Measurements from ENCODE around the gene TMEM178A.

TMEM178A gene

GRCh38 chr2:39682066-39682692, 16.5 kb downstream of the TMEM178A start:
- no peak for DNase-seq

- DNase-seq, result no peak
Observed at GRCh38 chr2:39683022-39683699, 17.4 kb downstream of the TMEM178A start.

- DNase-seq, result no peak
Observed at GRCh38 chr2:39684464-39684863, 18.7 kb downstream of the TMEM178A start.

- no peak for DNase-seq
Observed at GRCh38 chr2:39685126-39685525, 19.4 kb downstream of the TMEM178A start.

- DNase-seq, result no peak
Observed at GRCh38 chr2:39686456-39686855, 20.7 kb downstream of the TMEM178A start.

- DNase-seq, result peak; percentile 30
Observed at GRCh38 chr2:39688181-39688580, 22.5 kb downstream of the TMEM178A start.

- no peak for DNase-seq
Observed at GRCh38 chr2:39689272-39689841, 23.6 kb downstream of the TMEM178A start.

GRCh38 chr2:39689876-39690275, 24.2 kb downstream of the TMEM178A start:
- no peak for DNase-seq

GRCh38 chr2:39693245-39693644, 27.5 kb downstream of the TMEM178A start:
- no peak for DNase-seq

- DNase-seq, result no peak
Observed at GRCh38 chr2:39696101-39696553, 30.4 kb downstream of the TMEM178A start.

GRCh38 chr2:39696838-39697237, 31.1 kb downstream of the TMEM178A start:
- DNase-seq, result peak; percentile 44

- DNase-seq, result no peak
Observed at GRCh38 chr2:39697454-39697853, 31.7 kb downstream of the TMEM178A start.

GRCh38 chr2:39701137-39701536, 35.4 kb downstream of the TMEM178A start:
- DNase-seq, result no peak

GRCh38 chr2:39703181-39703872, 37.6 kb downstream of the TMEM178A start:
- no peak for DNase-seq

GRCh38 chr2:39704540-39704939, 38.8 kb downstream of the TMEM178A start:
- no peak for DNase-seq

GRCh38 chr2:39705638-39706037, 39.9 kb downstream of the TMEM178A start:
- no peak for DNase-seq

- peak; percentile 53 for DNase-seq
Observed at GRCh38 chr2:39706312-39706711, 40.6 kb downstream of the TMEM178A start.

- DNase-seq, result no peak
Observed at GRCh38 chr2:39706945-39707344, 41.2 kb downstream of the TMEM178A start.

GRCh38 chr2:39708003-39708402, 42.3 kb downstream of the TMEM178A start:
- DNase-seq, result no peak

- no peak for DNase-seq
Observed at GRCh38 chr2:39710807-39711206, 45.1 kb downstream of the TMEM178A start.

- no peak for DNase-seq
Observed at GRCh38 chr2:39712953-39713352, 47.2 kb downstream of the TMEM178A start.

GRCh38 chr2:39715095-39715494, 49.4 kb downstream of the TMEM178A start:
- no peak for DNase-seq

GRCh38 chr2:39715822-39716221, 50.1 kb downstream of the TMEM178A start:
- no peak for DNase-seq

GRCh38 chr2:39717067-39717466, 51.4 kb downstream of the TMEM178A start:
- no peak for DNase-seq
